ENCODE data around the gene YDJC.

Gene YDJC

GRCh38 chr22:21626073-21626734 is 3.6 kb downstream of the YDJC start:
- H3K27me3 ChIP-seq (ENCODE audit: insufficient read depth, low read length): no peaks in the 10 kb centered on the region
- H3K79me2 ChIP-seq (ENCODE audit: control insufficient read depth, insufficient read depth, low read length, poor library complexity): peaks cover 10% of the 10 kb centered on the region
- H4K91ac ChIP-seq (ENCODE audit: low read depth, low read length): no peak overlapping the region
- no peak overlapping the region for H3K4me3 ChIP-seq (ENCODE audit: low read depth, low read length)
- no peak overlapping the region for H3K23ac ChIP-seq (ENCODE audit: low read length)
- no peak overlapping the region for H3K27ac ChIP-seq (ENCODE audit: low read depth, low read length)
- H3K9me3 ChIP-seq (ENCODE audit: insufficient read depth, low read depth, low read length): peaks cover 6% of the 10 kb centered on the region
- H3K14ac ChIP-seq (ENCODE audit: low read length): no peak overlapping the region
- no peak overlapping the region for H3K4ac ChIP-seq (ENCODE audit: low read depth, low read length)
- H2BK120ac ChIP-seq (ENCODE audit: insufficient read depth, low read length, poor library complexity): no peak overlapping the region
- no peak overlapping the region for H4K12ac ChIP-seq (ENCODE audit: low read depth, low read length)
- H2BK5ac ChIP-seq (ENCODE audit: low read depth, low read length, poor library complexity): no peak overlapping the region
- H2AFZ ChIP-seq (ENCODE audit: insufficient read depth, low read length, poor library complexity): no peak overlapping the region
- no peak for DNase-seq
- H3K4me1 ChIP-seq (ENCODE audit: control insufficient read depth in 1 of 2, insufficient read depth in 2 of 2, low read length in 2 of 2): peaks cover 5 to 10% of the 10 kb centered on the region in 2 experiments
- H3K18ac ChIP-seq (ENCODE audit: low read length): no peak overlapping the region
- no CpG with 5 or more reads among the region's 4 CpGs for WGBS (ENCODE audit: extremely low coverage, insufficient coverage, insufficient read length)
- no peak overlapping the region for H4K8ac ChIP-seq (ENCODE audit: low read depth, low read length)
- no peak overlapping the region for H2BK12ac ChIP-seq (ENCODE audit: low read length)
- no peak overlapping the region for H3K9ac ChIP-seq (ENCODE audit: low read length)
- no peak overlapping the region for H2AK5ac ChIP-seq (ENCODE audit: low read length)
- H3K79me1 ChIP-seq (ENCODE audit: low read length): peaks cover 7% of the 10 kb centered on the region
- H3K36me3 ChIP-seq (ENCODE audit: control insufficient read depth in 1 of 2, insufficient read depth in 2 of 2, low read length in 2 of 2): peaks cover 28 to 29% of the 10 kb centered on the region in 2 experiments
- no peak overlapping the region for H3K4me2 ChIP-seq (ENCODE audit: low read length)

- Histone ChIP-seq H3K9ac (ENCODE audit: low read length) (no peak overlapping the region), H2BK12ac (ENCODE audit: low read length) (no peak overlapping the region), H4K8ac (ENCODE audit: low read depth, low read length) (no peak overlapping the region), H2AK5ac (ENCODE audit: low read length) (no peak overlapping the region), H3K27me3 (ENCODE audit: insufficient read depth, low read length) (no peaks in the 10 kb centered on the region), H3K4ac (ENCODE audit: low read depth, low read length) (no peak overlapping the region), H2AFZ (ENCODE audit: insufficient read depth, low read length, poor library complexity) (no peak overlapping the region), H3K4me3 (ENCODE audit: low read depth, low read length) (no peak overlapping the region), H3K79me2 (ENCODE audit: control insufficient read depth, insufficient read depth, low read length, poor library complexity) (peaks cover 10% of the 10 kb centered on the region), H3K18ac (ENCODE audit: low read length) (no peak overlapping the region), H3K23ac (ENCODE audit: low read length) (no peak overlapping the region), H4K12ac (ENCODE audit: low read depth, low read length) (no peak overlapping the region), H3K14ac (ENCODE audit: low read length) (no peak overlapping the region), H4K91ac (ENCODE audit: low read depth, low read length) (no peak overlapping the region), H3K4me1 (ENCODE audit: control insufficient read depth in 1 of 2, insufficient read depth in 2 of 2, low read length in 2 of 2) (peaks cover 5 to 10% of the 10 kb centered on the region in 2 experiments), H2BK120ac (ENCODE audit: insufficient read depth, low read length, poor library complexity) (no peak overlapping the region), H3K79me1 (ENCODE audit: low read length) (peaks cover 7% of the 10 kb centered on the region), H3K9me3 (ENCODE audit: insufficient read depth, low read depth, low read length) (peaks cover 6% of the 10 kb centered on the region), H2BK5ac (ENCODE audit: low read depth, low read length, poor library complexity) (no peak overlapping the region), H3K36me3 (ENCODE audit: control insufficient read depth in 1 of 2, insufficient read depth in 2 of 2, low read length in 2 of 2) (peaks cover 32 to 36% of the 10 kb centered on the region in 2 experiments), H3K27ac (ENCODE audit: low read depth, low read length) (no peak overlapping the region), H3K4me2 (ENCODE audit: low read length) (no peak overlapping the region)
- DNase-seq: no peak
- WGBS (ENCODE audit: extremely low coverage, insufficient coverage, insufficient read length): no CpG with 5 or more reads among the region's 12 CpGs
These were observed 4.7 kb downstream of the YDJC start for GRCh38 chr22:21624880-21625791.

DNA sequence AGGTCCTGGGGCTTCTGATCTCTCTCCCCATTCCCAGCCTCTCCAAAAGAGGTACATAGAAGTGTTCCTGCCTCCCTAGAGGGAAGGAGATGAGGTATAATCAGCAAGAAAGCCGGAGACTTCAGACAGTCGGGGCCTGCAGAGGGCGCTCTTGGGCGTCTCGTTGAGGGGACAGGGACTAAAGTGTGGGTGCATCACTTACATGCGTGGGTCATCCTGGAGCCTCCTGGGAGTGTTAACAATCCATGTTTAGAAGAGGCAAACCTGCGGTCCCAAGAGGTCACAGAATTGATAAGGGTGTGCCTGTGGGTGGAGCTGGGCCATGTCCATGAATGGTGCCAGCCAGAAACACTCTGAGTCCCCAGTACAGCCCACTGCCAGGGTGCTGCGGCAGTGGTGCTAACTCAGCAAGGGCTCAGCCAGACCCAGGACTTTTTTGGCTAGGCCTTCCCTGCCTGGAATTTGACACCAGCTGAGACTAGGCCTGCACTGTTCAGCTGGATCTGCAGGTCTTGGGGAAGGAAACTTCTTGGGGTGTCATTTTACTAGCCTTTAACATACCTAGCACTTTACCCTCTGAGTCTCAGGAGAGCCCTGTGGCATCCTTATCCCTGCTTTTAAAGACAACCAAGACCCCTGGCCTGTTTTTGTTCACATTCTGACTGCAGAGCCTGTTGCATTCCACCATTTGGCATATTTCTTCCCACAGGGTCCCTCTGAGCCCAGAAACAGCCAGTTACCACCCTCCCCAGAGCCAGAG is 5.5 kb downstream of the YDJC start:
- H2AK5ac ChIP-seq (ENCODE audit: low read length): no peak overlapping the region
- H3K4me3 ChIP-seq (ENCODE audit: low read depth, low read length): no peak overlapping the region
- H3K79me1 ChIP-seq (ENCODE audit: low read length): peaks cover 3% of the 10 kb centered on the region
- no peak overlapping the region for H4K12ac ChIP-seq (ENCODE audit: low read depth, low read length)
- peaks cover 32 to 38% of the 10 kb centered on the region in 2 experiments for H3K36me3 ChIP-seq (ENCODE audit: control insufficient read depth in 1 of 2, insufficient read depth in 2 of 2, low read length in 2 of 2)
- peaks cover 5% of the 10 kb centered on the region for H3K79me2 ChIP-seq (ENCODE audit: control insufficient read depth, insufficient read depth, low read length, poor library complexity)
- H4K91ac ChIP-seq (ENCODE audit: low read depth, low read length): no peak overlapping the region
- H3K23ac ChIP-seq (ENCODE audit: low read length): no peak overlapping the region
- no peak overlapping the region for H3K4me2 ChIP-seq (ENCODE audit: low read length)
- H3K9ac ChIP-seq (ENCODE audit: low read length): no peak overlapping the region
- peaks cover 5 to 10% of the 10 kb centered on the region in 2 experiments for H3K4me1 ChIP-seq (ENCODE audit: control insufficient read depth in 1 of 2, insufficient read depth in 2 of 2, low read length in 2 of 2)
- H2BK120ac ChIP-seq (ENCODE audit: insufficient read depth, low read length, poor library complexity): no peak overlapping the region
- DNase-seq: no peak
- H3K14ac ChIP-seq (ENCODE audit: low read length): no peak overlapping the region
- no peak overlapping the region for H3K4ac ChIP-seq (ENCODE audit: low read depth, low read length)
- H3K9me3 ChIP-seq (ENCODE audit: insufficient read depth, low read depth, low read length): peaks cover 3% of the 10 kb centered on the region
- H4K8ac ChIP-seq (ENCODE audit: low read depth, low read length): no peak overlapping the region
- H2BK12ac ChIP-seq (ENCODE audit: low read length): no peak overlapping the region
- no peak overlapping the region for H2AFZ ChIP-seq (ENCODE audit: insufficient read depth, low read length, poor library complexity)
- H3K27ac ChIP-seq (ENCODE audit: low read depth, low read length): no peak overlapping the region
- H2BK5ac ChIP-seq (ENCODE audit: low read depth, low read length, poor library complexity): no peak overlapping the region
- H3K18ac ChIP-seq (ENCODE audit: low read length): no peak overlapping the region
- H3K27me3 ChIP-seq (ENCODE audit: insufficient read depth, low read length): no peaks in the 10 kb centered on the region
- no CpG with 5 or more reads among the region's 8 CpGs for WGBS (ENCODE audit: extremely low coverage, insufficient coverage, insufficient read length)

GRCh38 chr22:21623648-21623970 is 6.2 kb downstream of the YDJC start:
- H3K27me3 ChIP-seq (ENCODE audit: insufficient read depth, low read length): no peaks in the 10 kb centered on the region
- H2BK12ac ChIP-seq (ENCODE audit: low read length): no peak overlapping the region
- no peak overlapping the region for H3K23ac ChIP-seq (ENCODE audit: low read length)
- no peak overlapping the region for H2AFZ ChIP-seq (ENCODE audit: insufficient read depth, low read length, poor library complexity)
- no peaks in the 10 kb centered on the region for H3K79me1 ChIP-seq (ENCODE audit: low read length)
- H3K4me3 ChIP-seq (ENCODE audit: low read depth, low read length): no peak overlapping the region
- H2AK5ac ChIP-seq (ENCODE audit: low read length): no peak overlapping the region
- H4K12ac ChIP-seq (ENCODE audit: low read depth, low read length): no peak overlapping the region
- no peaks in the 10 kb centered on the region for H3K9me3 ChIP-seq (ENCODE audit: insufficient read depth, low read depth, low read length)
- no peak for DNase-seq
- H2BK5ac ChIP-seq (ENCODE audit: low read depth, low read length, poor library complexity): no peak overlapping the region
- no peak overlapping the region for H3K27ac ChIP-seq (ENCODE audit: low read depth, low read length)
- peaks cover 32 to 44% of the 10 kb centered on the region in 2 experiments for H3K36me3 ChIP-seq (ENCODE audit: control insufficient read depth in 1 of 2, insufficient read depth in 2 of 2, low read length in 2 of 2)
- no CpG with 5 or more reads among the region's 7 CpGs for WGBS (ENCODE audit: extremely low coverage, insufficient coverage, insufficient read length)
- no peak overlapping the region for H3K4me2 ChIP-seq (ENCODE audit: low read length)
- no peak overlapping the region for H3K18ac ChIP-seq (ENCODE audit: low read length)
- H3K14ac ChIP-seq (ENCODE audit: low read length): no peak overlapping the region
- H3K4ac ChIP-seq (ENCODE audit: low read depth, low read length): no peak overlapping the region
- peaks cover 3% of the 10 kb centered on the region for H3K79me2 ChIP-seq (ENCODE audit: control insufficient read depth, insufficient read depth, low read length, poor library complexity)
- peaks cover 0 to 5% of the 10 kb centered on the region in 2 experiments for H3K4me1 ChIP-seq (ENCODE audit: control insufficient read depth in 1 of 2, insufficient read depth in 2 of 2, low read length in 2 of 2)
- H2BK120ac ChIP-seq (ENCODE audit: insufficient read depth, low read length, poor library complexity): no peak overlapping the region
- H3K9ac ChIP-seq (ENCODE audit: low read length): no peak overlapping the region
- no peak overlapping the region for H4K8ac ChIP-seq (ENCODE audit: low read depth, low read length)
- H4K91ac ChIP-seq (ENCODE audit: low read depth, low read length): no peak overlapping the region
